ENCODE results near the gene FCAMR.

Gene FCAMR

GRCh38 chr1:206939131-206939530 is 31.1 kb downstream of the FCAMR start:
- Histone ChIP-seq H3K27ac (ENCODE audit: extremely low read depth, low read depth, low read length) (no peak overlapping the region), H3K9me3 (ENCODE audit: control insufficient read depth, insufficient read depth, low read depth, low read length) (no peaks in the 10 kb centered on the region), H3K36me3 (ENCODE audit: control insufficient read depth in 2 of 2, insufficient read depth in 1 of 2, low read length in 2 of 2) (no peaks in the 10 kb centered on the region), H3K4me1 (ENCODE audit: control insufficient read depth, insufficient read depth, low read length) (peaks cover 9% of the 10 kb centered on the region), H3K4me3 (ENCODE audit: low read depth, low read length) (no peak overlapping the region)
- ChIA-PET POLR2A (no interaction called here), CTCF (interaction anchor here (0.7 to 1.3 kb wide), 2 partner anchors 45 to 444 kb away, joined by 4 to 6 read pairs; no protein-coding TSS in a partner anchor)
- no peak for TF ChIP-seq ZNF335 (tag by site-specific recombination; conservative IDR thresholded peaks at IDR 0.05)
- TF ChIP-seq PBX3 (CRISPR knock-in tag; IDR thresholded peaks at IDR 0.05) = no peak

- no peak overlapping the region for H3K27ac ChIP-seq (ENCODE audit: extremely low read depth, low read depth, low read length)
- CTCF ChIA-PET = interaction anchor here (4.6 kb wide), 1 partner anchor 44 kb away, joined by 45 read pairs; no protein-coding TSS in a partner anchor
- no peaks in the 10 kb centered on the region for H3K36me3 ChIP-seq (ENCODE audit: control insufficient read depth in 2 of 2, insufficient read depth in 1 of 2, low read length in 2 of 2)
- peaks cover 9% of the 10 kb centered on the region for H3K4me1 ChIP-seq (ENCODE audit: control insufficient read depth, insufficient read depth, low read length)
- H3K4me3 ChIP-seq (ENCODE audit: low read depth, low read length) = no peak overlapping the region
- TF ChIP-seq CTCF (tag by site-specific recombination; IDR thresholded peaks at IDR 0.05) = no peak
- no peak for TF ChIP-seq ZNF394 (tag by site-specific recombination; IDR thresholded peaks at IDR 0.05; ENCODE audit: borderline replicate concordance)
- TF ChIP-seq ZBTB17 (tag by site-specific recombination; IDR thresholded peaks at IDR 0.05) = no peak
- no peak for TF ChIP-seq PBX3 (CRISPR knock-in tag; IDR thresholded peaks at IDR 0.05)
- no peak for TF ChIP-seq ZNF837 (tag by site-specific recombination; IDR thresholded peaks at IDR 0.05)
- TF ChIP-seq ZNF426 (tag by site-specific recombination; IDR thresholded peaks at IDR 0.05) = no peak
- no peak for TF ChIP-seq ZNF292 (tag by site-specific recombination; IDR thresholded peaks at IDR 0.05; ENCODE audit: borderline replicate concordance, low read depth)
- TF ChIP-seq ZNF561 (tag by site-specific recombination; IDR thresholded peaks at IDR 0.05; ENCODE audit: borderline replicate concordance) = no peak
- no peak for TF ChIP-seq EGR2 (tag by site-specific recombination; IDR thresholded peaks at IDR 0.05; ENCODE audit: low read depth)
- no peak for TF ChIP-seq GFI1B (tag by site-specific recombination; IDR thresholded peaks at IDR 0.05)
- TF ChIP-seq KLF16 (tag by site-specific recombination; IDR thresholded peaks at IDR 0.05) = no peak
- TF ChIP-seq ZNF792 (tag by site-specific recombination; IDR thresholded peaks at IDR 0.05) = no peak
- TF ChIP-seq ZNF501 (tag by site-specific recombination; IDR thresholded peaks at IDR 0.05) = no peak
- no peak for TF ChIP-seq ZSCAN16 (tag by site-specific recombination; IDR thresholded peaks at IDR 0.05)
- TF ChIP-seq ZFP69B (tag by site-specific recombination; IDR thresholded peaks at IDR 0.05) = no peak
- no peak for TF ChIP-seq HIC1 (tag by site-specific recombination; IDR thresholded peaks at IDR 0.05)
- no peaks in the 10 kb centered on the region for H3K9me3 ChIP-seq (ENCODE audit: control insufficient read depth, insufficient read depth, low read depth, low read length)
- POLR2A ChIA-PET = no interaction called here
These were observed 32.8 kb downstream of the FCAMR start for GRCh38 chr1:206937425-206937824.

All from HEK293 (cell line).